SK-N-SH treated with all-trans-retinoic acid at 6 μM for 48 hours (cell line): ENCODE data around the gene GSC2.

Experiments
- ATAC-seq: fragments of 200-7000 bp; cut with Tn5 transposase; 3 replicates; pipeline ENCODE4 v1.9.1; 2020; ENCODE audit warnings: mild to moderate bottlenecking, moderate library complexity
- ARNTL ChIP-seq: fragments of 450-650 bp; formaldehyde crosslinking; IDR thresholded peaks from 2 replicates; pipeline ENCODE4 v1.5.0; 2020; ENCODE audit warnings: low read depth, mild to moderate bottlenecking, moderate library complexity, borderline replicate concordance
- BACH2 ChIP-seq: fragments of 250-450 bp; sonication (Bioruptor Pico); IDR thresholded peaks from 2 replicates; pipeline ENCODE4 v1.9.0; 2021; ENCODE audit warnings: mild to moderate bottlenecking, borderline replicate concordance
- CSDC2 ChIP-seq: fragments of 250-450 bp; sonication (Bioruptor Pico); IDR thresholded peaks from 2 replicates; pipeline ENCODE4 v1.5.0; 2020; ENCODE audit warnings: mild to moderate bottlenecking, moderate library complexity
- GLIS3 ChIP-seq: fragments of 250-450 bp; sonication (Bioruptor Pico); IDR thresholded peaks from 2 replicates; pipeline ENCODE4 v1.5.0; 2020; ENCODE audit warnings: mild to moderate bottlenecking, moderate library complexity
- ISL1 ChIP-seq: fragments of 250-450 bp; sonication (Bioruptor Pico); IDR thresholded peaks from 2 replicates; pipeline ENCODE4 v2.1.2; 2022; ENCODE audit warnings: mild to moderate bottlenecking, moderate library complexity
- PPARA ChIP-seq: fragments of 250-450 bp; sonication (Bioruptor Pico); IDR thresholded peaks from 2 replicates; pipeline ENCODE4 v1.5.0; 2020; ENCODE audit warnings: mild to moderate bottlenecking, borderline replicate concordance
- TOX ChIP-seq: fragments of 250-450 bp; sonication (Bioruptor Pico); IDR thresholded peaks from 2 replicates; pipeline ENCODE4 v1.8.0; 2021; ENCODE audit warnings: mild to moderate bottlenecking, moderate library complexity, borderline replicate concordance
- ZC3H10 ChIP-seq: fragments of 250-450 bp; sonication (Bioruptor Pico); IDR thresholded peaks from 2 replicates; pipeline ENCODE4 v1.5.1; 2021; ENCODE audit warnings: mild to moderate bottlenecking, moderate library complexity
- ZFP3 ChIP-seq: fragments of 250-450 bp; sonication (Bioruptor Pico); IDR thresholded peaks from 2 replicates; pipeline ENCODE4 v1.5.0; 2020; ENCODE audit warnings: mild to moderate bottlenecking, moderate library complexity
- ZFP30 ChIP-seq: fragments of 450-650 bp; formaldehyde crosslinking; IDR thresholded peaks from 2 replicates; pipeline ENCODE4 v1.5.0; 2022; ENCODE audit warnings: mild to moderate bottlenecking, moderate library complexity
- ZNF565 ChIP-seq: fragments of 450-650 bp; formaldehyde crosslinking; conservative IDR thresholded peaks from 2 replicates; pipeline ENCODE4 v1.5.0; 2020; ENCODE audit warnings: low read depth, mild to moderate bottlenecking, moderate library complexity
- ZNF70 ChIP-seq: fragments of 450-650 bp; formaldehyde crosslinking; IDR thresholded peaks from 2 replicates; pipeline ENCODE4 v1.5.0; 2020; ENCODE audit warnings: mild to moderate bottlenecking, moderate library complexity
- ZNF8 ChIP-seq: fragments of 450-650 bp; formaldehyde crosslinking; IDR thresholded peaks from 2 replicates; pipeline ENCODE4 v1.5.0; 2020; ENCODE audit warnings: mild to moderate bottlenecking, moderate library complexity
- TF ChIP-seq, protein P1 (sequence below): fragments of 250-450 bp; sonication (Bioruptor Pico); IDR thresholded peaks from 2 replicates; pipeline ENCODE4 v1.5.1; 2021; ENCODE audit warnings: mild to moderate bottlenecking, moderate library complexity
- TF ChIP-seq, protein P2 (sequence below): fragments of 250-450 bp; sonication (Bioruptor Pico); IDR thresholded peaks from 2 replicates; pipeline ENCODE4 v1.8.0; 2021; ENCODE audit warnings: low read depth, mild to moderate bottlenecking, moderate library complexity, borderline replicate concordance
- TF ChIP-seq, protein P3 (sequence below): fragments of 250-450 bp; sonication (Bioruptor Pico); IDR thresholded peaks from 2 replicates; pipeline ENCODE4 v1.8.0; 2020; ENCODE audit warnings: mild to moderate bottlenecking, moderate library complexity, borderline replicate concordance
- TF ChIP-seq, protein P4 (sequence below): fragments of 250-450 bp; sonication (Bioruptor Pico); IDR thresholded peaks from 2 replicates; pipeline ENCODE4 v1.5.0; 2020; ENCODE audit warnings: mild to moderate bottlenecking, moderate library complexity

The GSC2 gene

DNA sequence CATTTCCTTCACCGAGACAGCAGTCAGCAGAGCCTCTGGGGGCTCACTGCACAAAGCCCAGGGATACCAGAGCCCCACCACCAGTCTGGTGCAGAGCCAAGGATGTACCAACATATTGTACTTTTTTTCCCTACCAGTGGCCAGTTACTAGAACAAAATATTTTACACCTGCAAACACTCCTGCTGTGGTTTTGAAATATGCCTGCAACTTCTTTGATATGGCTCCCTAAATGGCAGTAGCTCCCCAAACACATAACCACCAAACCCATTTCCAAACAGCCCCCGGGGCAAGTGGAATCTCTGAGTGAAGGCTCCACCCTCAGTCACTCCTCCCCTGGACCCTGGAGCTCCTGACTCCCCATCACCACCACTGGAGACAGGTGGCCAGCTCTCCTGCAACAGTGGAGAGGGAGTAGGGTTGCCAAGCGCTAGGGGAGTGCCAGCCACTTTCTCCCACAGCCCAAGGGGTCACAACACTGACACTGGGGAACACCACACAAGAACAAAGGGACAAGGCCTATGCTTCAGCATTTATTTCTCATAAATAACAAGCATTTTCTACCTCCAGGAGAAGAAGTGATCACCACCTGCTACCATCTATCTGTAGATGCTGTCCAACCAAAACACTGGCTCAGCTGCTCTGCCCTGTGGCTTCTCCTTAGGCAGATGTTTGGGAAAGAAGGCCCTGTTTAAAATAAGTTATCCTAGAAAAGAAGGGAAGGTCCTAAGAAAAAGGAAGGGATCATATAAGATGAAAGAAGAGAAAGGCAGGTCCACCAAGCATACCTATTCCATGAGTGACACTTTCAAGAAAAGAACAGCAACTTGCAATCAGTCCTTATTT is 43.0 kb downstream of the GSC2 start (continued):
- TF ChIP-seq GLIS3 (CRISPR knock-in tag) (no peak), ISL1 (CRISPR knock-in tag) (no peak), ZNF8 (CRISPR knock-in tag) (no peak), ZNF565 (CRISPR knock-in tag) (no peak)
- TF ChIP-seq, protein P1, sequence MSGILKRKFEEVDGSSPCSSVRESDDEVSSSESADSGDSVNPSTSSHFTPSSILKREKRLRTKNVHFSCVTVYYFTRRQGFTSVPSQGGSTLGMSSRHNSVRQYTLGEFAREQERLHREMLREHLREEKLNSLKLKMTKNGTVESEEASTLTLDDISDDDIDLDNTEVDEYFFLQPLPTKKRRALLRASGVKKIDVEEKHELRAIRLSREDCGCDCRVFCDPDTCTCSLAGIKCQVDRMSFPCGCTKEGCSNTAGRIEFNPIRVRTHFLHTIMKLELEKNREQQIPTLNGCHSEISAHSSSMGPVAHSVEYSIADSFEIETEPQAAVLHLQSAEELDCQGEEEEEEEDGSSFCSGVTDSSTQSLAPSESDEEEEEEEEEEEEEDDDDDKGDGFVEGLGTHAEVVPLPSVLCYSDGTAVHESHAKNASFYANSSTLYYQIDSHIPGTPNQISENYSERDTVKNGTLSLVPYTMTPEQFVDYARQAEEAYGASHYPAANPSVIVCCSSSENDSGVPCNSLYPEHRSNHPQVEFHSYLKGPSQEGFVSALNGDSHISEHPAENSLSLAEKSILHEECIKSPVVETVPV: no peak
- TF ChIP-seq, protein P2, sequence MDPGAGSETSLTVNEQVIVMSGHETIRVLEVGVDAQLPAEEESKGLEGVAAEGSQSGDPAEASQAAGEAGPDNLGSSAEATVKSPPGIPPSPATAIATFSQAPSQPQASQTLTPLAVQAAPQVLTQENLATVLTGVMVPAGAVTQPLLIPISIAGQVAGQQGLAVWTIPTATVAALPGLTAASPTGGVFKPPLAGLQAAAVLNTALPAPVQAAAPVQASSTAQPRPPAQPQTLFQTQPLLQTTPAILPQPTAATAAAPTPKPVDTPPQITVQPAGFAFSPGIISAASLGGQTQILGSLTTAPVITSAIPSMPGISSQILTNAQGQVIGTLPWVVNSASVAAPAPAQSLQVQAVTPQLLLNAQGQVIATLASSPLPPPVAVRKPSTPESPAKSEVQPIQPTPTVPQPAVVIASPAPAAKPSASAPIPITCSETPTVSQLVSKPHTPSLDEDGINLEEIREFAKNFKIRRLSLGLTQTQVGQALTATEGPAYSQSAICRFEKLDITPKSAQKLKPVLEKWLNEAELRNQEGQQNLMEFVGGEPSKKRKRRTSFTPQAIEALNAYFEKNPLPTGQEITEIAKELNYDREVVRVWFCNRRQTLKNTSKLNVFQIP (CRISPR knock-in tag): no peak

DNA sequence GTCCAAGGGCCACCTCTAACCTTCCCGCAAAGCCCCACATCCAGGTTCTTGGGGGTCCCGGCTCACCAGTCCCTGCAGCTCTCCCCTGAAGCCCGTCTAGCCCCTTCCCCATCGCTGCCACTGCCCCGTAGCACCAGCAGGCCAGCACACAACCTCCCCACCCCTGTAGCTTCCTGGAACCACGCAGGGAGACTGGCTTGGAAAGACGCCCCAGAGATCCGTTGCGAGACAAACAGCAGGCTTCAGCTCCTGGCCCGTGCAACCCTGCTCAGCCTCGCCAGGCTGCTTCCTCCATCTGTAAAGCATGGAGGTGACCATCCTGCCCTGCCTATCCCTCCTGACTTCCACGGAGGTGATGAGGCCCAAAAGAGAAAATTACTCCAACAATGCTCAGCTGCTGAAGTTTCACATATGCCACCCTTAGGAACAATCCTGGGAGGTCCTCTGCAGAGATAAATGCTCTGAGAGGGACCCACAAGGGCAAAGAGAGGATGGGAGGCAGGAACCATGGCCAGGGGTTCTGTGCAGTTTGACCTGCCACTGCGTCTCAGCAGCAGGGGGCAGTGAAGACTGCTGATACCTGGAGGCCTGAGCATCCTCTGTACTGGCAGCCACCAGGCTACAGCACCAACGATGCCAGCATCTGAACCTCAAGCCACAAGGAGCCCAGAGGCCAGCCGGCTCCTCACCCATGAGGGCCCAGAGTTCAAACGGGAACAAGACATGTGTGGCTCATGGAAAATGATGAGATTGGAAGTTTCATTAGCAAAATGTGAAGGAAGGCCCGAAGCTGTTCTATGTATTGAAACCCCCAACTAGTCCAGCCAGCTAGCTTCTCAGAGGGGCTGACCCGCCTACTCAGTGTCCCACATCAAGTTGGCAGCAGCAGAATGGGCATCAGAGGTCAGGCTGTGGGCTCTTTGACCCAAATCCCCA is 44.0 kb downstream of the GSC2 start:
- no peak for TF ChIP-seq ZFP3 (CRISPR knock-in tag)
- no peak for TF ChIP-seq ZNF565 (CRISPR knock-in tag)
- TF ChIP-seq TOX (CRISPR knock-in tag): no peak
- no peak for TF ChIP-seq PPARA (CRISPR knock-in tag)
- TF ChIP-seq, protein P2 (CRISPR knock-in tag): no peak
- TF ChIP-seq ZNF70 (CRISPR knock-in tag): no peak
- TF ChIP-seq ARNTL (CRISPR knock-in tag): no peak
- no peak for TF ChIP-seq ZFP30
- TF ChIP-seq, protein P3, sequence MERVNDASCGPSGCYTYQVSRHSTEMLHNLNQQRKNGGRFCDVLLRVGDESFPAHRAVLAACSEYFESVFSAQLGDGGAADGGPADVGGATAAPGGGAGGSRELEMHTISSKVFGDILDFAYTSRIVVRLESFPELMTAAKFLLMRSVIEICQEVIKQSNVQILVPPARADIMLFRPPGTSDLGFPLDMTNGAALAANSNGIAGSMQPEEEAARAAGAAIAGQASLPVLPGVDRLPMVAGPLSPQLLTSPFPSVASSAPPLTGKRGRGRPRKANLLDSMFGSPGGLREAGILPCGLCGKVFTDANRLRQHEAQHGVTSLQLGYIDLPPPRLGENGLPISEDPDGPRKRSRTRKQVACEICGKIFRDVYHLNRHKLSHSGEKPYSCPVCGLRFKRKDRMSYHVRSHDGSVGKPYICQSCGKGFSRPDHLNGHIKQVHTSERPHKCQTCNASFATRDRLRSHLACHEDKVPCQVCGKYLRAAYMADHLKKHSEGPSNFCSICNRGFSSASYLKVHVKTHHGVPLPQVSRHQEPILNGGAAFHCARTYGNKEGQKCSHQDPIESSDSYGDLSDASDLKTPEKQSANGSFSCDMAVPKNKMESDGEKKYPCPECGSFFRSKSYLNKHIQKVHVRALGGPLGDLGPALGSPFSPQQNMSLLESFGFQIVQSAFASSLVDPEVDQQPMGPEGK: no peak
- TF ChIP-seq BACH2 (CRISPR knock-in tag): no peak
- no peak for TF ChIP-seq ZNF8 (CRISPR knock-in tag)
- no peak for TF ChIP-seq ZC3H10
- no peak for TF ChIP-seq CSDC2 (CRISPR knock-in tag)
- TF ChIP-seq, protein P4, sequence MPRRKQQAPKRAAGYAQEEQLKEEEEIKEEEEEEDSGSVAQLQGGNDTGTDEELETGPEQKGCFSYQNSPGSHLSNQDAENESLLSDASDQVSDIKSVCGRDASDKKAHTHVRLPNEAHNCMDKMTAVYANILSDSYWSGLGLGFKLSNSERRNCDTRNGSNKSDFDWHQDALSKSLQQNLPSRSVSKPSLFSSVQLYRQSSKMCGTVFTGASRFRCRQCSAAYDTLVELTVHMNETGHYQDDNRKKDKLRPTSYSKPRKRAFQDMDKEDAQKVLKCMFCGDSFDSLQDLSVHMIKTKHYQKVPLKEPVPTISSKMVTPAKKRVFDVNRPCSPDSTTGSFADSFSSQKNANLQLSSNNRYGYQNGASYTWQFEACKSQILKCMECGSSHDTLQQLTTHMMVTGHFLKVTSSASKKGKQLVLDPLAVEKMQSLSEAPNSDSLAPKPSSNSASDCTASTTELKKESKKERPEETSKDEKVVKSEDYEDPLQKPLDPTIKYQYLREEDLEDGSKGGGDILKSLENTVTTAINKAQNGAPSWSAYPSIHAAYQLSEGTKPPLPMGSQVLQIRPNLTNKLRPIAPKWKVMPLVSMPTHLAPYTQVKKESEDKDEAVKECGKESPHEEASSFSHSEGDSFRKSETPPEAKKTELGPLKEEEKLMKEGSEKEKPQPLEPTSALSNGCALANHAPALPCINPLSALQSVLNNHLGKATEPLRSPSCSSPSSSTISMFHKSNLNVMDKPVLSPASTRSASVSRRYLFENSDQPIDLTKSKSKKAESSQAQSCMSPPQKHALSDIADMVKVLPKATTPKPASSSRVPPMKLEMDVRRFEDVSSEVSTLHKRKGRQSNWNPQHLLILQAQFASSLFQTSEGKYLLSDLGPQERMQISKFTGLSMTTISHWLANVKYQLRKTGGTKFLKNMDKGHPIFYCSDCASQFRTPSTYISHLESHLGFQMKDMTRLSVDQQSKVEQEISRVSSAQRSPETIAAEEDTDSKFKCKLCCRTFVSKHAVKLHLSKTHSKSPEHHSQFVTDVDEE (CRISPR knock-in tag): no peak
- ATAC-seq: peak; percentile 63

DNA sequence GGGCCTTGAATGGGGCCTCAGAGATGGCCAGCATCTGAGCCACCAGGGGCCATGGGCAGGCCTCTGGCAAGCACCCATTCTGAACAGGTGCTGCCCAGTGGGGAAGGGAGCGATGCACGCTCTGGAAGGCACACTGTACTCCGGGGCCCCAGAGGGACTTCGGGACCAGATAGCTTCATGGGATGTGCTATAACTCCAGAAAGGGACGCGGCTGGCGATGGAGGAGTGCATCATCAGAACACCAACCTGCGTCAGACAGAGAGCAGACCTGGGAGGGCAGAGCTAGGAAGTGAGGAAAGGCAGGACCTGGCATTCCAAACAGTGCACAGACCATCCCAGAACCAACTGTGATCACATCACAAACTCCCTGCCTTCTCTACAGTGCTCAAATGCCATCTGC is 44.6 kb downstream of the GSC2 start:
- no peak for TF ChIP-seq BACH2 (CRISPR knock-in tag)
- ATAC-seq: no peak
